IMR-90 (cell line): ENCODE data around the gene HCN3.

Experiments used
- CEBPB ChIP-seq: IDR thresholded peaks from 2 replicates; pipeline ENCODE4 v1.6.1; 2012; ENCODE audit warnings: low read depth, low read length, improper control_type of control experiment
- POLR2A ChIP-seq: IDR thresholded peaks from 2 replicates; pipeline ENCODE4 v1.6.1; 2012; ENCODE audit warnings: mild to moderate bottlenecking, low read depth, low read length
- RCOR1 ChIP-seq: IDR thresholded peaks from 2 replicates; pipeline ENCODE4 v1.6.1; 2012; ENCODE audit warnings: mild to moderate bottlenecking, low read length, improper control_type of control experiment; ENCODE audit not compliant: insufficient replicate concordance
- TF ChIP-seq, protein P1 (sequence below): conservative IDR thresholded peaks from 2 replicates; pipeline ENCODE4 v1.5.1; 2012; ENCODE audit warnings: mild to moderate bottlenecking, low read depth, low read length, improper control_type of control experiment

DNA sequence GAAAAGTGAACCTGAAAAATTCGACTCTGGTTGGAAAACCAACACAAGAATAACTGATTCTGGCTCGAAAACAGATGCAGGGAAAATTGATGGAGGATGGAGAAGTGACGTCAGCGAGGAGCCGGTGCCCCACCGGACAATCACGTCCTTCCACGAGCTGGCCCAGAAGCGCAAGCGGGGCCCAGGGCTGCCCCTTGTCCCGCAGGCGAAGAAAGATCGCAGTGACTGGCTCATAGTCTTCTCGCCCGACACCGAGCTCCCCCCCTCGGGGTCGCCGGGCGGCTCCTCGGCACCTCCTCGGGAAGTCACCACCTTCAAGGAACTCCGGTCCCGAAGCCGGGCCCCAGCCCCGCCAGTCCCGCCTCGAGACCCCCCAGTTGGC is 45.3 kb downstream of the HCN3 start:
- TF ChIP-seq RCOR1, result no peak
- TF ChIP-seq, protein P1, sequence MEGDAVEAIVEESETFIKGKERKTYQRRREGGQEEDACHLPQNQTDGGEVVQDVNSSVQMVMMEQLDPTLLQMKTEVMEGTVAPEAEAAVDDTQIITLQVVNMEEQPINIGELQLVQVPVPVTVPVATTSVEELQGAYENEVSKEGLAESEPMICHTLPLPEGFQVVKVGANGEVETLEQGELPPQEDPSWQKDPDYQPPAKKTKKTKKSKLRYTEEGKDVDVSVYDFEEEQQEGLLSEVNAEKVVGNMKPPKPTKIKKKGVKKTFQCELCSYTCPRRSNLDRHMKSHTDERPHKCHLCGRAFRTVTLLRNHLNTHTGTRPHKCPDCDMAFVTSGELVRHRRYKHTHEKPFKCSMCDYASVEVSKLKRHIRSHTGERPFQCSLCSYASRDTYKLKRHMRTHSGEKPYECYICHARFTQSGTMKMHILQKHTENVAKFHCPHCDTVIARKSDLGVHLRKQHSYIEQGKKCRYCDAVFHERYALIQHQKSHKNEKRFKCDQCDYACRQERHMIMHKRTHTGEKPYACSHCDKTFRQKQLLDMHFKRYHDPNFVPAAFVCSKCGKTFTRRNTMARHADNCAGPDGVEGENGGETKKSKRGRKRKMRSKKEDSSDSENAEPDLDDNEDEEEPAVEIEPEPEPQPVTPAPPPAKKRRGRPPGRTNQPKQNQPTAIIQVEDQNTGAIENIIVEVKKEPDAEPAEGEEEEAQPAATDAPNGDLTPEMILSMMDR, result no peak
- no peak for TF ChIP-seq CEBPB
- TF ChIP-seq POLR2A, result no peak
